Measurements from ENCODE around the gene NEK1.

GRCh38 chr4:169416461-169416860, 195.9 kb downstream of the NEK1 start:
- no peak for TF ChIP-seq EZH2 (IDR thresholded peaks at IDR 0.05; ENCODE audit: borderline replicate concordance, low read length)
- no peak for TF ChIP-seq CTCF (conservative IDR thresholded peaks at IDR 0.05 in 1 of 2, IDR thresholded peaks at IDR 0.05 in 1 of 2; ENCODE audit: extremely low read depth in 1 of 2, insufficient read depth in 1 of 2, low read depth in 1 of 2, low read length in 2 of 2)
